Glutamatergic neuron (in vitro differentiated cells): ENCODE measurements around the gene GLYR1. TPM values are rescaled to one million over a fixed set of nuclear protein-coding genes. Genes with fewer than 3 reads are reported as not detected.

ENCODE experiments used
- DNase-seq: peaks from one replicate; pipeline ENCODE4 v3.0.0; 2022
- H3K27ac Mint-ChIP-seq: one replicate; pipeline ENCODE4 v1.8.0; 2020; ENCODE audit warnings: mild to moderate bottlenecking, mixed read lengths, inconsistent platforms; ENCODE audit not compliant: unreplicated experiment
- H3K27me3 Mint-ChIP-seq: one replicate; pipeline ENCODE4 v1.8.0; 2020; ENCODE audit warnings: mild to moderate bottlenecking, moderate library complexity, mixed read lengths, inconsistent platforms; ENCODE audit not compliant: unreplicated experiment
- H3K36me3 Mint-ChIP-seq: one replicate; pipeline ENCODE4 v1.8.0; 2020; ENCODE audit warnings: mild to moderate bottlenecking, mixed read lengths, inconsistent platforms; ENCODE audit not compliant: unreplicated experiment
- H3K4me1 Mint-ChIP-seq: one replicate; pipeline ENCODE4 v1.8.0; 2020; ENCODE audit warnings: mild to moderate bottlenecking, low read depth, mixed read lengths, inconsistent platforms; ENCODE audit not compliant: unreplicated experiment
- H3K4me3 Mint-ChIP-seq: one replicate; pipeline ENCODE4 v1.8.0; 2020; ENCODE audit warnings: mild to moderate bottlenecking, mixed read lengths, inconsistent platforms; ENCODE audit not compliant: unreplicated experiment
- H3K9me3 Mint-ChIP-seq: one replicate; pipeline ENCODE4 v1.8.0; 2020; ENCODE audit warnings: mild to moderate bottlenecking, moderate library complexity, mixed read lengths, inconsistent platforms; ENCODE audit not compliant: unreplicated experiment
- total RNA-seq: library from RNA; stranded (reverse); fragmentation: NEBNext Ultra II Directional; extraction: Animal tissue kit (Norgen Biotek cat#: 25700); gene quantifications from one replicate; pipeline ENCODE4 v1.2.1, GENCODE V29; 2021; ENCODE audit not compliant: unreplicated experiment
- TF ChIP-seq, protein P1 (sequence below): fragments of 200-600 bp; sonication (generic); IDR thresholded peaks from one replicate; pipeline ENCODE4 v1.5.0; 2021; ENCODE audit not compliant: partially characterized antibody, unreplicated experiment

GLYR1 gene
- total RNA-seq, 1 donor from 2014 or later, result 133 TPM

DNA sequence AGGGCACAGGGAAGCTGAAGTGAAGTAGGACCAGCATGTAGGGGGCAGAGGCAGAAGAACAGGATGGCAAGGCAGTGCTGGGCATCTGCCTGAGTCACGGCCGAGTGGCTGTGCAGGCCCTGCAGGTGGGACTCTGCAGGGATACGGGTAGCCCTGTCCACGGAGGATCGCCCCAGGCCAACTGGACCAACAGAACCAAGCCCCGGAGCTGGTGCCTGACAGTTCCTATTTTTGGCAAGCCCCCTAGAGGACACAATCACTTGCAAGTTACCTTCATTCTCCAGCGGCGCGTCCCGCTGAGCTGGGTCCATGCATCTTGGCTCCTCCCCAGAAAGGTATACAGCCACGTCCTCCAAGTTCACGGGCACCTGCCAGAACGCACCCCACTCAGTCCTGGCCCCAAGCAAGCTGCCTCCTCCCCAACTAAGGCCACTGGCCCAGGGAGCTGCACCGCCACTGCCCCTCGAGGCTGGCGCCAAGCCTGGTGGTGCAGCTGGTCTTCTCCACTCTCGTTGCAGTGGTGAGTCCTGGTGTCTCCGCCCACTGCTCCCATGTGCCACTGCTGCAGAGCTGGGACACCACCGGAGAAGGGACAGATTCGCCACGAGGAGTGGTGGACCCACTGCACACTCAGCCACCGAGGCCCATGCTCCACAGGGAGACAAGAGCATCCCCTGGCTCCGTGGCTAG lies 86.7 kb downstream of the GLYR1 start:
- DNase-seq, result no peak
- peaks cover 2% of the 10 kb centered on the region for H3K9me3 Mint-ChIP-seq
- H3K27me3 Mint-ChIP-seq, result peaks cover 3% of the 10 kb centered on the region
- peak overlapping the region; percentile 14 for H3K27ac Mint-ChIP-seq
- no peaks in the 10 kb centered on the region for H3K4me1 Mint-ChIP-seq
- peaks cover 5% of the 10 kb centered on the region for H3K36me3 Mint-ChIP-seq
- TF ChIP-seq, protein P1, sequence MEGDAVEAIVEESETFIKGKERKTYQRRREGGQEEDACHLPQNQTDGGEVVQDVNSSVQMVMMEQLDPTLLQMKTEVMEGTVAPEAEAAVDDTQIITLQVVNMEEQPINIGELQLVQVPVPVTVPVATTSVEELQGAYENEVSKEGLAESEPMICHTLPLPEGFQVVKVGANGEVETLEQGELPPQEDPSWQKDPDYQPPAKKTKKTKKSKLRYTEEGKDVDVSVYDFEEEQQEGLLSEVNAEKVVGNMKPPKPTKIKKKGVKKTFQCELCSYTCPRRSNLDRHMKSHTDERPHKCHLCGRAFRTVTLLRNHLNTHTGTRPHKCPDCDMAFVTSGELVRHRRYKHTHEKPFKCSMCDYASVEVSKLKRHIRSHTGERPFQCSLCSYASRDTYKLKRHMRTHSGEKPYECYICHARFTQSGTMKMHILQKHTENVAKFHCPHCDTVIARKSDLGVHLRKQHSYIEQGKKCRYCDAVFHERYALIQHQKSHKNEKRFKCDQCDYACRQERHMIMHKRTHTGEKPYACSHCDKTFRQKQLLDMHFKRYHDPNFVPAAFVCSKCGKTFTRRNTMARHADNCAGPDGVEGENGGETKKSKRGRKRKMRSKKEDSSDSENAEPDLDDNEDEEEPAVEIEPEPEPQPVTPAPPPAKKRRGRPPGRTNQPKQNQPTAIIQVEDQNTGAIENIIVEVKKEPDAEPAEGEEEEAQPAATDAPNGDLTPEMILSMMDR, result no peak
- H3K4me3 Mint-ChIP-seq, result no peak overlapping the region

DNA sequence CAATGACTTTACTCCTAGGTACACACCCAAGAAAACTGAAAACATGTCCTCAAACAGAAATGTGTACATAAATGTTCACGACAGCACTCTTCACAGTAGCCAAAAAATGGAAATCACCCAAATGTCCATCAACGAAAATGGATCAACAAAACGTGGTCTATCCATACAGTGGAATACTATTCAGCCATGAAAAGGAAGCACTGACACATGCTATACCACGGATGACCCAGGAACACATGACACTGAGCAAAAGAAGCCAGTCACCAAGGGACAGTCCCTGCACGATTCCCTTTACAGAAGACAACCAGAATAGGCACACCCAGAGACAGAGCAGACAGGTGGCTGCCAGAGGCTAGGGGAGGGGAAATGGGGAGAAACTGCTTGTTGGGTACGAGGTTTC lies 91.4 kb downstream of the GLYR1 start:
- peaks cover 6% of the 10 kb centered on the region for H3K36me3 Mint-ChIP-seq
- H3K4me1 Mint-ChIP-seq, result no peaks in the 10 kb centered on the region
- no peak for DNase-seq
- no peak overlapping the region for H3K4me3 Mint-ChIP-seq
- peaks cover 2% of the 10 kb centered on the region for H3K9me3 Mint-ChIP-seq
- peaks cover 3% of the 10 kb centered on the region for H3K27me3 Mint-ChIP-seq
- TF ChIP-seq, protein P1, result no peak
- no peak overlapping the region for H3K27ac Mint-ChIP-seq

DNA sequence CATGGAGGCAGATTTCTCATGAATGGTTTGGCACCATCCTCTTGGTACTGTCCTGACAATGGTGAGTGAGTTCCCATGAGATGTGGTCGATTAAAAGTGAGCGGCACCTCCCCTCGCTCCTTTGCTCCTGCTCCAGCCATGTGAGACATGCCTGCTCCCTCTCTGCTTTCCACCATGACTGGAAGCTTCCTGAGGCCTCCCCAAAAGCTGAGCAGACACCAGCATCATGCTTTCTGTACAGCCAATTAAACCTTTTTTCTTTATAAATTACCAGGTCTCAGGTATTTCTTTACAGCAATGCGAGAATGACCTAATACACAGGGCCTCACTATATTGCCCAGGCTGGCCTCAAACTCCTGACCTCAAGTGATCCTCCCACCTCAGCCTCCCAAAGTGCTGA lies 92.2 kb downstream of the GLYR1 start:
- Mint-ChIP-seq H3K9me3 (peaks cover 2% of the 10 kb centered on the region), H3K36me3 (peaks cover 6% of the 10 kb centered on the region), H3K27ac (no peak overlapping the region), H3K4me3 (no peak overlapping the region), H3K4me1 (no peaks in the 10 kb centered on the region), H3K27me3 (peaks cover 3% of the 10 kb centered on the region)
- DNase-seq, result no peak
- TF ChIP-seq, protein P1, result no peak

DNA sequence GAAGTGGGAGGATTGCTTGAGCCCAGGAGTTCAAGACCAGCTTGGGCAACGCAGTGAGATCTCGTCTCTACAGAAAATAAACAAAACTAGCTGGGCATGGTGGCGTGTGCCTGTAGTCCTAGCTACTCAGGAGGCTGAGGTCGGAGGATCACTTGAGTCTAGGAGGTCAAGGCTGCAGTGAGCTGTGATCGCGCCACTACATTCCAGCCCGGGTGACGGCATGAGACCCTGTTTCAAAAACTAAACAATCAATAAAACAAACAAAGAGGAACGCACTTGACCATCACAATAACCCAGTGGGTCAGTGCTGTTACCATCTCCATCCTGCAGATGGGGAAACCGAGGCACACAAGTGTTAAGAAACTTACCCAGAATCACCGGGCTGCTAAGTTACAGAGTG lies 93.9 kb downstream of the GLYR1 start:
- TF ChIP-seq, protein P1, result no peak
- H3K9me3 Mint-ChIP-seq, result peaks cover 1% of the 10 kb centered on the region
- peaks cover 2% of the 10 kb centered on the region for H3K27me3 Mint-ChIP-seq
- H3K27ac Mint-ChIP-seq, result no peak overlapping the region
- peaks cover 5% of the 10 kb centered on the region for H3K4me1 Mint-ChIP-seq
- no peak for DNase-seq
- H3K36me3 Mint-ChIP-seq, result peaks cover 6% of the 10 kb centered on the region
- no peak overlapping the region for H3K4me3 Mint-ChIP-seq

Other genes starting within 250 kb of the GLYR1 start
- gene UBALD1, start 232.4 kb downstream of the GLYR1 start, total RNA-seq, result 54.6 TPM
- gene MGRN1, start 222.5 kb downstream of the GLYR1 start, total RNA-seq, result 150 TPM
- 34.3 TPM for gene NUDT16L1, start 153.7 kb downstream of the GLYR1 start, total RNA-seq
- gene ANKS3, start 113.0 kb downstream of the GLYR1 start, total RNA-seq, result 43.5 TPM
- 0.59 TPM for gene DNAAF8, start 112.8 kb downstream of the GLYR1 start, total RNA-seq
- 19.8 TPM for gene ZNF500, start 80.1 kb downstream of the GLYR1 start, total RNA-seq
- gene SEPTIN12, start 58.9 kb downstream of the GLYR1 start, total RNA-seq, result 0.96 TPM
- gene SMIM22, start 51.9 kb downstream of the GLYR1 start, total RNA-seq, result not detected
- gene ROGDI, start 44.7 kb downstream of the GLYR1 start, total RNA-seq, result 113 TPM
- gene UBN1, start 193 bp upstream of the GLYR1 start, total RNA-seq, result 34.3 TPM
- 4.7 TPM for gene PPL, start 89.9 kb upstream of the GLYR1 start, total RNA-seq
- gene SEC14L5, start 111.0 kb upstream of the GLYR1 start, total RNA-seq, result 3.1 TPM
- 9.7 TPM for gene NAGPA, start 186.6 kb upstream of the GLYR1 start, total RNA-seq
- gene C16orf89, start 218.7 kb upstream of the GLYR1 start, total RNA-seq, result not detected
- 18.8 TPM for gene ALG1, start 224.6 kb upstream of the GLYR1 start, total RNA-seq